HEK293T (cell line): ENCODE results near the gene SHROOM4.

Source experiments
- ARNT ChIP-seq: fragments of 450-650 bp; IDR thresholded peaks from 2 replicates; pipeline ENCODE4 v1.6.1; 2017; ENCODE audit warnings: mild to moderate bottlenecking
- BHLHE40 ChIP-seq: fragments of 450-650 bp; IDR thresholded peaks from 2 replicates; pipeline ENCODE4 v1.6.1; 2016; ENCODE audit warnings: mild to moderate bottlenecking, moderate library complexity, borderline replicate concordance
- ELF4 ChIP-seq: fragments of 450-650 bp; IDR thresholded peaks from 2 replicates; pipeline ENCODE4 v1.6.1; 2017; ENCODE audit warnings: antibody characterized with exemption
- FOXA1 ChIP-seq: fragments of 450-650 bp; IDR thresholded peaks from 2 replicates; pipeline ENCODE4 v1.6.1; 2016; ENCODE audit warnings: mild to moderate bottlenecking
- FOXK2 ChIP-seq: fragments of 450-650 bp; IDR thresholded peaks from 2 replicates; pipeline ENCODE4 v1.6.1; 2016; ENCODE audit warnings: mild to moderate bottlenecking
- FOXM1 ChIP-seq: fragments of 450-650 bp; IDR thresholded peaks from 2 replicates; pipeline ENCODE4 v1.6.1; 2017; ENCODE audit warnings: mild to moderate bottlenecking, borderline replicate concordance
- HDGF ChIP-seq: fragments of 450-650 bp; IDR thresholded peaks from 2 replicates; pipeline ENCODE4 v1.6.1; 2017; ENCODE audit warnings: antibody characterized with exemption, borderline replicate concordance
- LEF1 ChIP-seq: fragments of 450-650 bp; IDR thresholded peaks from 2 replicates; pipeline ENCODE4 v1.6.1; 2017; ENCODE audit warnings: mild to moderate bottlenecking, borderline replicate concordance
- NFRKB ChIP-seq: fragments of 450-650 bp; IDR thresholded peaks from 2 replicates; pipeline ENCODE4 v1.6.1; 2016; ENCODE audit warnings: mild to moderate bottlenecking, moderate library complexity
- SP1 ChIP-seq: fragments of 450-650 bp; IDR thresholded peaks from 2 replicates; pipeline ENCODE4 v1.6.1; 2017
- SUZ12 ChIP-seq: fragments of 450-650 bp; IDR thresholded peaks from 2 replicates; pipeline ENCODE4 v1.6.1; 2016; ENCODE audit warnings: mild to moderate bottlenecking
- TARDBP ChIP-seq: fragments of 450-650 bp; IDR thresholded peaks from 2 replicates; pipeline ENCODE4 v1.6.1; 2016
- TF ChIP-seq, protein P1 (sequence below): fragments of 450-650 bp; IDR thresholded peaks from 2 replicates; pipeline ENCODE4 v1.6.1; 2016

DNA sequence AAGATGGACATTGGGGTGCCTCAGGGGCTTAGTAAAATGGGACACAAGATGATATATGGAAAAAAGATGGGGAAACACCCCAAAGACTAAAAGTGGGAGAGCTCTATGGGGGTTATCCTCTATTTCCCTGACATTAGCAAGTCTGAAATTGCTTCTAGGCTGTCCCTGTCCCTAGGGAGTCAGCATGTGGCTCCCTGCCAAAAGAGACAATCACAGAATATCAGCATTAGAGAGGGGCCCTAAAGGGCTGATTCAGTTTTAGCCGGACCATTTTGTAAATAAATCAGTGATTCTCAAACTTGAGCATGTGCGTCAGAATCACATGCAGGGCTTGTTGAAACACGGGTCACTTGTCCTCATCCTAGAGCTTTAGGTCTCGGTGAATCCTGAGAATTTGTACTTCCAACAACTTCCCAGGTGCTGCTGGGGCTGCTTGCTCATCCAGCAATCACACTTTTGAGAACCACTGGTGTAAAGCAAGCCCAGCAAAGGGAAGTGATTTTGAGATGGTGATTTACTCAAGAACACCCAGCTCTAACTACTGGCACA, 178.1 kb downstream of the SHROOM4 start:
- no peak for TF ChIP-seq FOXK2
- TF ChIP-seq, protein P1, sequence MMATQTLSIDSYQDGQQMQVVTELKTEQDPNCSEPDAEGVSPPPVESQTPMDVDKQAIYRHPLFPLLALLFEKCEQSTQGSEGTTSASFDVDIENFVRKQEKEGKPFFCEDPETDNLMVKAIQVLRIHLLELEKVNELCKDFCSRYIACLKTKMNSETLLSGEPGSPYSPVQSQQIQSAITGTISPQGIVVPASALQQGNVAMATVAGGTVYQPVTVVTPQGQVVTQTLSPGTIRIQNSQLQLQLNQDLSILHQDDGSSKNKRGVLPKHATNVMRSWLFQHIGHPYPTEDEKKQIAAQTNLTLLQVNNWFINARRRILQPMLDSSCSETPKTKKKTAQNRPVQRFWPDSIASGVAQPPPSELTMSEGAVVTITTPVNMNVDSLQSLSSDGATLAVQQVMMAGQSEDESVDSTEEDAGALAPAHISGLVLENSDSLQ = no peak
- no peak for TF ChIP-seq NFRKB
- TF ChIP-seq BHLHE40 = no peak
- TF ChIP-seq HDGF = no peak
- TF ChIP-seq TARDBP = no peak
- TF ChIP-seq SUZ12 = no peak
- TF ChIP-seq SP1 = no peak
- TF ChIP-seq FOXM1 = no peak
- no peak for TF ChIP-seq FOXA1
- no peak for TF ChIP-seq LEF1
- no peak for TF ChIP-seq ARNT
- no peak for TF ChIP-seq ELF4
